Endothelial cell of umbilical vein (primary cell): ENCODE results near the gene ETS2.

ENCODE experiments used
- POLR2A ChIP-seq: IDR thresholded peaks from 2 replicates; pipeline ENCODE4 v1.6.1; 2012; ENCODE audit warnings: low read depth, mild to moderate bottlenecking, control low read depth, low read length
- TF ChIP-seq, protein P1 (sequence below), 2 donors: IDR thresholded peaks; 1 replicate in 1 of 2; 2 replicates in 1 of 2; pipeline ENCODE4 v1.5.1; 2011; ENCODE audit warnings: low read length in 2 of 2, mild to moderate bottlenecking in 2 of 2, moderate library complexity in 2 of 2, control low read depth in 1 of 2, inconsistent platforms in 1 of 2, low read depth in 1 of 2; ENCODE audit not compliant: insufficient read depth in 1 of 2; ENCODE audit errors: extremely low read depth in 1 of 2

DNA sequence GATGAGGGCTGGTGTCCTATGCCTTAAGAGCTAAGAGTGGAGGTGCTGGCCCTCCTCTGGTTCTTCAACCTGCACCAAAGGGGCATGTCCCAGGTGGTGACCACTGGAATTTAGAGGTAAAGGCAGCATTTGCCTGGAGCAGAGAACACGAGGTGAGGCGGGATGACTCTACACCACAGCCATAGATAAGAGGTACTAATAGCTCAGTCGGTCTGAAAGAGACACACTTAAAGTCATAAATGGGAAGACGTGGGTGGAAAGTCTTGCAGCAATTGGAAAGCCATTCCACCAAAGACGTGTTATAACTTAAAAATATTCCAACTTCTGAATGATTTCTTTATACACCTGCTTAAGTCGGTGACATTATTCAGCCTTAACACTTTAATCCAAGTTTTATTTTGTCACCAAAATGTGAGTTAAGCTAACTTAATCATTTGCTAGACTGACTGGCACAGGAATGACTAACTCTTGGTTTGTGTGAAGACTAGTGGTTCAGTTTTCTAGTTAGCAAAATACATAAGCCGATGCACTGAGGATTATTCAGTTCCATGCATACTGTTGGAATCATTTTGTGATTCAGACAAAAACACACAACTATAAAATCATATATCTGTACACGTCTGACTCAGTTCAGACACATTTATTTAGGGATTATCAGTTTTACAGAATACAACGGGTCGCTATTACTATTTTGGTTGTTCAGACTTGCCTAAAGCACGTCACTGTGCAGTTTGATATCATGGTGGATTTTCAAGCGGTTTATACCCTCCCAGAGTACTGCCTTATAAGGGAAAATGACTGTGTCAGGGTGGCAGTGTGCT is 4.6 kb upstream of the ETS2 start:
- TF ChIP-seq POLR2A, result no peak
- TF ChIP-seq, protein P1, sequence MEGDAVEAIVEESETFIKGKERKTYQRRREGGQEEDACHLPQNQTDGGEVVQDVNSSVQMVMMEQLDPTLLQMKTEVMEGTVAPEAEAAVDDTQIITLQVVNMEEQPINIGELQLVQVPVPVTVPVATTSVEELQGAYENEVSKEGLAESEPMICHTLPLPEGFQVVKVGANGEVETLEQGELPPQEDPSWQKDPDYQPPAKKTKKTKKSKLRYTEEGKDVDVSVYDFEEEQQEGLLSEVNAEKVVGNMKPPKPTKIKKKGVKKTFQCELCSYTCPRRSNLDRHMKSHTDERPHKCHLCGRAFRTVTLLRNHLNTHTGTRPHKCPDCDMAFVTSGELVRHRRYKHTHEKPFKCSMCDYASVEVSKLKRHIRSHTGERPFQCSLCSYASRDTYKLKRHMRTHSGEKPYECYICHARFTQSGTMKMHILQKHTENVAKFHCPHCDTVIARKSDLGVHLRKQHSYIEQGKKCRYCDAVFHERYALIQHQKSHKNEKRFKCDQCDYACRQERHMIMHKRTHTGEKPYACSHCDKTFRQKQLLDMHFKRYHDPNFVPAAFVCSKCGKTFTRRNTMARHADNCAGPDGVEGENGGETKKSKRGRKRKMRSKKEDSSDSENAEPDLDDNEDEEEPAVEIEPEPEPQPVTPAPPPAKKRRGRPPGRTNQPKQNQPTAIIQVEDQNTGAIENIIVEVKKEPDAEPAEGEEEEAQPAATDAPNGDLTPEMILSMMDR (IDR thresholded peaks at IDR 0.05; ENCODE audit: extremely low read depth in 1 of 2, insufficient read depth in 1 of 2, low read depth in 1 of 2, low read length in 2 of 2), result no peak
